CD4-positive, CD25-positive, alpha-beta regulatory T cell (primary cell): ENCODE results near the gene HAL. TPM values are rescaled to one million over a fixed set of nuclear protein-coding genes. Genes with fewer than 3 reads are reported as not detected.

ENCODE experiments used
- ATAC-seq, 2 donors: fragments of 150-1000 bp; cut with Tn5 transposase; one replicate each; pipeline ENCODE4 v1.10.0; 2021; ENCODE audit warnings: low read depth in 2 of 2, moderate number of reproducible peaks in 2 of 2, moderate library complexity in 1 of 2
- DNase-seq, 3 donors: peaks; one replicate each; pipeline versions ENCODE4 v3.0.0 to v3.0.0-alpha.2; 2012 to 2022; ENCODE audit warnings: mixed read lengths in 1 of 3
- H3K27ac ChIP-seq: one replicate; pipeline ENCODE4 v1.7.0; 2013; ENCODE audit warnings: mild to moderate bottlenecking, low read length; ENCODE audit not compliant: insufficient read depth, poor library complexity, severe bottlenecking
- H3K27me3 ChIP-seq: one replicate; pipeline ENCODE4 v1.7.0; 2013; ENCODE audit warnings: low read length; ENCODE audit not compliant: control insufficient read depth, insufficient read depth
- H3K36me3 ChIP-seq: one replicate; pipeline ENCODE4 v1.7.0; 2013; ENCODE audit warnings: mild to moderate bottlenecking, low read length, moderate library complexity; ENCODE audit not compliant: control insufficient read depth, insufficient read depth
- H3K4me1 ChIP-seq: 2 replicates; pipeline ENCODE4 v1.7.0; 2013; ENCODE audit warnings: mild to moderate bottlenecking, low read length; ENCODE audit not compliant: insufficient read depth, control insufficient read depth, poor library complexity, severe bottlenecking
- H3K4me3 ChIP-seq: one replicate; pipeline ENCODE4 v1.7.0; 2013; ENCODE audit warnings: low read depth, mild to moderate bottlenecking, low read length, moderate library complexity
- H3K9me3 ChIP-seq, 2 experiments: 1 replicate in 1 of 2; 2 replicates in 1 of 2; pipeline ENCODE4 v1.7.0; 2013; ENCODE audit warnings: low read length in 2 of 2, mild to moderate bottlenecking in 1 of 2, moderate library complexity in 1 of 2; ENCODE audit not compliant: control insufficient read depth in 2 of 2
- H3K27ac Mint-ChIP-seq, 3 donors: one replicate each; pipeline ENCODE4 v1.8.0; 2020 to 2022; ENCODE audit warnings: mild to moderate bottlenecking in 3 of 3, mixed read lengths in 3 of 3, moderate library complexity in 2 of 3
- H3K27me3 Mint-ChIP-seq: one replicate; pipeline ENCODE4 v1.8.0; 2022; ENCODE audit warnings: mild to moderate bottlenecking, mixed read lengths
- H3K36me3 Mint-ChIP-seq: one replicate; pipeline ENCODE4 v1.8.0; 2020; ENCODE audit warnings: mixed read lengths
- H3K4me1 Mint-ChIP-seq, 4 donors: one replicate each; pipeline ENCODE4 v1.8.0; 2020 to 2022; ENCODE audit warnings: mixed read lengths in 4 of 4, mild to moderate bottlenecking in 1 of 4
- H3K4me3 Mint-ChIP-seq, 4 donors: one replicate each; pipeline ENCODE4 v1.8.0; 2020 to 2022; ENCODE audit warnings: mild to moderate bottlenecking in 4 of 4, mixed read lengths in 4 of 4, moderate library complexity in 3 of 4
- H3K9me3 Mint-ChIP-seq, 7 donors: one replicate each; pipeline ENCODE4 v1.8.0; 2020 to 2022; ENCODE audit warnings: mixed read lengths in 7 of 7, mild to moderate bottlenecking in 3 of 7, moderate library complexity in 2 of 7
- polyA plus RNA-seq, 4 donors: library from polyadenylated mRNA; unstranded; fragments of 300-500 nt; fragmentation: Illumina TruSeq; gene quantifications; one replicate each; pipeline ENCODE4 v1.2.3, GENCODE V29; 2021
- total RNA-seq: library from RNA; stranded (reverse); gene quantifications from one replicate; pipeline ENCODE4 v1.2.3, GENCODE V29; 2022

Gene HAL
- total and polyA plus RNA-seq, 5 donors from 2014 or later = 0.57 TPM; not detected in 4

DNA sequence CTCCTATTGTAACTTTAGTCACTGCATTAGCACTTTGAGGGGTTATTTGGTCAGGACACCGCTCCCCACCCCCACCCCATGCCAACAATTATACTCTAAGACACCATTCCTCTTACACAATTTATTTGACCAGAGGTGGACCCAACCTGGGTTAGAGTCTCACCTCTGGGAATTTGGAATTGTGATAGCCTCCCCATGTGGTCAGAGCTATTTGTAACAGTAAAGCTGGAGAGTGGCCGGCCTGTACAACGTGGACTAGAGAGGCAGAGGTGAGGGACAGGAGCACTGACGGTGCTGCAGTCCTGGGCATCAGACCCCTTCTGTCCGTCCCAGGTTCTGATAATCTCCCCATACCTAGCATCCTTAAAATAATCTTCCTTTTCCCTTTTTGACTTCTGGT lies 3.3 kb upstream of the HAL start:
- no peak overlapping the region for H3K4me3 ChIP-seq
- H3K4me1 ChIP-seq = no peaks in the 10 kb centered on the region
- no peak overlapping the region for H3K4me3 Mint-ChIP-seq
- no peaks in the 10 kb centered on the region for H3K27me3 ChIP-seq
- H3K27ac Mint-ChIP-seq = no peak overlapping the region
- no peaks in the 10 kb centered on the region for H3K27me3 Mint-ChIP-seq
- no peak overlapping the region for H3K27ac ChIP-seq
- DNase-seq = no peak
- peaks cover 0 to 10% (median 8%) of the 10 kb centered on the region in 4 donors for H3K4me1 Mint-ChIP-seq
- no peaks in the 10 kb centered on the region for H3K9me3 ChIP-seq
- peaks cover 28% of the 10 kb centered on the region for H3K36me3 Mint-ChIP-seq
- peaks cover 32% of the 10 kb centered on the region for H3K36me3 ChIP-seq
- ATAC-seq = no peak
- H3K9me3 Mint-ChIP-seq = no peaks in the 10 kb centered on the region

DNA sequence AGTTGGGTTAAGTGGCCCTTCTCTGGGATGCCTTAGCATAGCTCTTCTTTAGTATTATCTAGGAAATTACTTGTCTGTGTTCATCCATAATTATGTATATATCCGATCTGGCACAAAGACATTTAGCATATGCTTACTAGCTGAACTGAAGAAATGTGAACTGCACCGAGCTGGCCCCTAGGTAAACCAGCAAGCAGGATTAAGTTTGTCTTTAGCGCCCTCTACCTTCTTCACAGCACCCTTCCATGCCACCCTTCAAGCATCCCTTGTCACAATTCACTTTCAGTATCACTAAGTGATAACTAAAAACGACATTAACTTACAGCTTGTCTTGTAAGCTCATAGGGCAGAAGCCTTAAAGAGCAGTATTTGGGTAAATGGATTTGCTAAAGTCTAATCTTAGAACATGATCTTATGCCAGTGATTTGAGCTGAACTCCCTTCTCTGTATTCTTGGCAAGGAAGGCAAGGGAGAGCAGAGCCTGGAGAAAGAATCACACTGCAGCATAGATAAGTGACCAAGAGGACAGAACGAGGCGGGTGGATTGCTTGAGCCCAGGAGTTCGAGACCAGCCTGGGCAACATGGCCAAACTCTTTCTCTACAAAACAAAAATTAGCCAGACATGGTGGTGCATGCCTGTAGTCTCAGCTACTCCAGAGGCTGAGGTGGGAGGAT lies 2.6 kb upstream of the HAL start:
- peak overlapping the region; percentile 43 for H3K4me3 ChIP-seq
- H3K9me3 ChIP-seq = no peaks in the 10 kb centered on the region
- peaks cover 0 to 10% (median 8%) of the 10 kb centered on the region in 4 donors for H3K4me1 Mint-ChIP-seq
- H3K36me3 ChIP-seq = peaks cover 24% of the 10 kb centered on the region
- no peaks in the 10 kb centered on the region for H3K27me3 ChIP-seq
- H3K27me3 Mint-ChIP-seq = no peaks in the 10 kb centered on the region
- ATAC-seq = peak; percentile 89 to 95
- no peaks in the 10 kb centered on the region for H3K9me3 Mint-ChIP-seq
- peak; percentile 16 to 87 (median 64) for DNase-seq
- H3K27ac ChIP-seq = no peak overlapping the region
- H3K4me1 ChIP-seq = no peaks in the 10 kb centered on the region
- peak overlapping the region in 2 of 3 donors; percentile 0 to 2 for H3K27ac Mint-ChIP-seq
- H3K4me3 Mint-ChIP-seq = peak overlapping the region in 1 of 4 donors; percentile 0
- peaks cover 24% of the 10 kb centered on the region for H3K36me3 Mint-ChIP-seq

DNA sequence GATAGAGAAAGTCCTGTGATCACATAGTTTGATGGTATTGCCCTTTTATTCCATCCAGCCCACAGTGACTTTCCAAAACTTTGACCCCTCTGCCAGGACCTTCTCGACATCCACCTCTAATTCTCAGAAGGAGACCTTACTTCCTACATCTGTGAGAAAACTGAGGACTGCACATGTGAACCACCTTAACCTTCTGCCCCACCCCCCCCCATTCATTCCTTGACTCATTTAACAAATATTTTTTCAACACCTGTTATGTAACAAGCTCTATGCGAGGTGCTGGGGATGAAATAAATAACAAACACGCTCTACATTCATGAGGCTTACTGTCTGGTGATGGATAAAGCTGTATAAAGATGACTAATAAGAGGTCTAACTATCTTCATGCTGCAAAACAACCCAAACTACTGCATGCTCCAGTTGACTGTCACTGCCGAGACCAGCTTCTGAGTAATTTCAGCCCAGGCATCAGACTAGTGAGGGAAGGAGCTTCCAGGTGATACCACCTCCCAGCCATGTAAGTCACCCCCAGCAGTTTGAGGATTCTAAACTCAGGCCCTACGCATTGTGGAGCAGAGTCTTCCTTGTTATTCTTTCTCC lies 1.9 kb upstream of the HAL start:
- H3K4me1 ChIP-seq = no peaks in the 10 kb centered on the region
- no peak overlapping the region for H3K4me3 ChIP-seq
- Mint-ChIP-seq H3K4me3 (no peak overlapping the region), H3K9me3 (no peaks in the 10 kb centered on the region), H3K4me1 (peaks cover 0 to 10% (median 8%) of the 10 kb centered on the region in 4 donors), H3K36me3 (peaks cover 24% of the 10 kb centered on the region), H3K27ac (peak overlapping the region in 2 of 3 donors; percentile 0 to 2), H3K27me3 (no peaks in the 10 kb centered on the region)
- no peak overlapping the region for H3K27ac ChIP-seq
- H3K9me3 ChIP-seq = no peaks in the 10 kb centered on the region
- DNase-seq (peak in 1 of 3 donors; percentile 8), ATAC-seq (no peak)
- H3K27me3 ChIP-seq = no peaks in the 10 kb centered on the region
- peaks cover 19% of the 10 kb centered on the region for H3K36me3 ChIP-seq

DNA sequence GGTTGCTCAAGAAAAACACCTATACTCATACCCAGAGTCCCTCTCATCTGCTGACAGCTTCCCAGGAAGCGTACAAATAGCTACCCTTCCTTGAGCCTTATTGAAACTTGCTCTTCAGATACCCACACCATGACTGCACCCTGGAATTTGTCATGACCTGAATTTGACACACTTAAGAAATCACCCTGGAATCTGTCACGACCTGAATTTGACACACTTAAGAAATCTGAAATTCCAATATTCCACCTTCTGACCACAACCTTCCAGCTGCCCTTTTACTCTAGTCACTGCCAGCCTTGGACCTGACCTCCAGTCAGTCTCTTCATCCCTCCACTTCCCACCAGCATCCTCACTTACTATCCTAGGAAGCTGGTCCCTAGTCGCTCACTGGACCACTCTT lies 1.1 kb upstream of the HAL start:
- no peak overlapping the region for H3K27ac Mint-ChIP-seq

DNA sequence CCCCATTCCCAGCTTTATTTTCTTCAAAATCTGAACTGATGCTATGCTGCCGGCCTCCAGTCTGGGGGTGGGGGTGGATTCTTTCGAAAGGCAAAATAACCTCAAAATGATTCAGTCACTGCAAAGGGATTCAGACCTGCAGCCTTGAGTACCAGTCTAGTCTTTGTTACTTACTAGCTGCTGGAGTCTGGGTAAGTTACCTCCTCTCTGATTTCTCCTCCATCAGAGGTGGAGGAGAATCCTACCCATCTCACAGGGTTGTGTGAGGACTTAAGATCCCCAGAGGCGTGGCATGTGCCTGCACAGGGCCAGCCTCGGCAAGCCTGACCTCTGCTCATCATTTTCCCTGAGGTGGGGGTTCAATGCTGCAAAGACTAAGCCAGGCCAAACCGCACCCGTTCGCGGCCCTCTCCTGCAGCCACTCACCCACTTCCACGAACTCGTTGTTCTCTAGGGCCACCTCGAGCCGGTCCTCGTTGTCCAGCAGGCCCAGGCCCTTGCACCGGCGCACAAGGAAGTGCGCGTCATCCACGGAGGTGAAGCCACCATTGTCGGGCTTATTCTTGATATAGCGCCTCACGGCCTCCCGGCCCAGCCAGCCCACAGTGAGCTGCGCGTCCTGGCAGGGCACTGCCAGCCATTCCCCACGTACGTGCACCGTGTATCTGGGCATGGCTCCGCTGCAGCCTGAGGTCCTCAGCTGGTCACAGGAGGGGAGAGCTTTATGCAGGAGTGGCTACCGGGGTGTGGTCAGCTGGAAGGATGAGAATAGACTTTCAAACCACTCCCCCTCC lies 709 bp downstream of the HAL start:
- no peak for ATAC-seq
- Mint-ChIP-seq H3K9me3 (no peaks in the 10 kb centered on the region), H3K4me1 (peaks cover 0 to 10% (median 8%) of the 10 kb centered on the region in 4 donors), H3K27me3 (no peaks in the 10 kb centered on the region), H3K4me3 (no peak overlapping the region), H3K27ac (no peak overlapping the region), H3K36me3 (peaks cover 14% of the 10 kb centered on the region)
- DNase-seq = no peak
- H3K4me1 ChIP-seq = no peaks in the 10 kb centered on the region
- no peaks in the 10 kb centered on the region for H3K27me3 ChIP-seq
- no peaks in the 10 kb centered on the region for H3K9me3 ChIP-seq
- H3K4me3 ChIP-seq = no peak overlapping the region
- H3K27ac ChIP-seq = no peak overlapping the region
- peaks cover 2% of the 10 kb centered on the region for H3K36me3 ChIP-seq

More for the DNA sequence above, 1.1 kb upstream of the HAL start:
- H3K36me3 Mint-ChIP-seq = peaks cover 19% of the 10 kb centered on the region
- peaks cover 0 to 10% (median 8%) of the 10 kb centered on the region in 4 donors for H3K4me1 Mint-ChIP-seq
- H3K36me3 ChIP-seq = peaks cover 12% of the 10 kb centered on the region
- H3K4me3 ChIP-seq = no peak overlapping the region
- no peaks in the 10 kb centered on the region for H3K27me3 ChIP-seq
- H3K27me3 Mint-ChIP-seq = no peaks in the 10 kb centered on the region
- H3K4me3 Mint-ChIP-seq = no peak overlapping the region
- H3K9me3 Mint-ChIP-seq = no peaks in the 10 kb centered on the region
- no peaks in the 10 kb centered on the region for H3K9me3 ChIP-seq
- no peaks in the 10 kb centered on the region for H3K4me1 ChIP-seq
- DNase-seq (no peak), ATAC-seq (no peak)
- no peak overlapping the region for H3K27ac ChIP-seq

DNA sequence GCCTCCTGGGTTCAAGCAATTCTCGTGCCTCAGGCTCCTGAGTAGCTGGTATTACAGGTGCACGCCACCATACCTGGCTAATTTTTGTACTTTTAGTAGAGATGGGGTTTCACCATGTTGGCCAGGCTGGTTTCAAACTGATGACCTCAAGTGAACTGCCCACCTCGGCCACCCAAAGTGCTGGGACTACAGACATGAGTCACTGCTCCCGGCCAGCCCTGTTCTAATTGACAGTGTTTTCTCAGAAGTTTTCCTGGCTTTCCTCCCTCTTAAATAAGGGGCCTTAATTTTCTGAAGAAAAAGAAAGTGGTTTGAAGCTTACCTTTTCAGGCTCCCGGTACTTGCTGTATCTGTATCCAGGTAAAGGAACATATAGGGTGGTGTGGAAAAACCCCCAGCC lies 1.7 kb downstream of the HAL start:
- no peak overlapping the region for H3K27ac ChIP-seq
- Mint-ChIP-seq H3K36me3 (peaks cover 11% of the 10 kb centered on the region), H3K4me3 (no peak overlapping the region), H3K27ac (no peak overlapping the region), H3K27me3 (no peaks in the 10 kb centered on the region), H3K9me3 (no peaks in the 10 kb centered on the region), H3K4me1 (peaks cover 0 to 9% (median 8%) of the 10 kb centered on the region in 4 donors)
- DNase-seq = no peak
- H3K36me3 ChIP-seq = no peaks in the 10 kb centered on the region
- H3K9me3 ChIP-seq = no peaks in the 10 kb centered on the region
- H3K4me3 ChIP-seq = no peak overlapping the region
- no peaks in the 10 kb centered on the region for H3K27me3 ChIP-seq
- no peaks in the 10 kb centered on the region for H3K4me1 ChIP-seq
- no peak for ATAC-seq

DNA sequence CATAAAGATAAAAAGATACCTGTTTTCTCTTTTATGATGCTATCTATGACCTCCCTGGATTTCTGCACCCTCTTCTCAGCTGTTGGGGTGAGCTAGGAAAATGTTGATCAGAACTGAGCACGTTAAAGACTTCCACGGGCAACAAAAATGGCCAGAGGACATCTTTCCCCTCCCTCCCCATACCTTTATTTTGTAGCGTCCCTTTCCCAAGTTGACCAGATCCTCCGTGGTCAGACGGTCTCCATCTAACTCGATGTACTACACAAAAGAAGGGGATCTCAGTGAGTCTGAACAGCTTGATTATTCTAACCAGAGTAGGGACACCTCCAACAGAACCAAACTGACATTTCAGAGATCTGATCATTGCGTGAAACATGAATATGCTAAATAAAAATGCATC lies 2.2 kb downstream of the HAL start:
- H3K4me1 ChIP-seq = no peaks in the 10 kb centered on the region
- Mint-ChIP-seq H3K4me1 (peaks cover 0 to 8% (median 7%) of the 10 kb centered on the region in 4 donors), H3K9me3 (no peaks in the 10 kb centered on the region), H3K4me3 (no peak overlapping the region), H3K27ac (peak overlapping the region in 1 of 3 donors; percentile 50), H3K27me3 (no peaks in the 10 kb centered on the region), H3K36me3 (peaks cover 11% of the 10 kb centered on the region)
- H3K4me3 ChIP-seq = no peak overlapping the region
- no peaks in the 10 kb centered on the region for H3K9me3 ChIP-seq
- no peaks in the 10 kb centered on the region for H3K27me3 ChIP-seq
- DNase-seq = no peak
- no peaks in the 10 kb centered on the region for H3K36me3 ChIP-seq
- no peak for ATAC-seq
- H3K27ac ChIP-seq = no peak overlapping the region
